A204.1 (cell line): Measurements from ENCODE around the gene MRPL14.
"Not testable (repeated sequence)": the region's sequence is repeated elsewhere in the genome, so short reads cannot be mapped to it uniquely, and the experiment has no call there.

ENCODE experiments used
- FAIRE-seq: peaks from 2 replicates; lab custom pipeline; 2012; peaks lifted over from hg19 to GRCh38; lab: Jason Lieb, UNC

The MRPL14 gene

GRCh38 chr6:44149369-44150012 is 22.2 kb upstream of the MRPL14 start:
- FAIRE-seq = no peak

DNA sequence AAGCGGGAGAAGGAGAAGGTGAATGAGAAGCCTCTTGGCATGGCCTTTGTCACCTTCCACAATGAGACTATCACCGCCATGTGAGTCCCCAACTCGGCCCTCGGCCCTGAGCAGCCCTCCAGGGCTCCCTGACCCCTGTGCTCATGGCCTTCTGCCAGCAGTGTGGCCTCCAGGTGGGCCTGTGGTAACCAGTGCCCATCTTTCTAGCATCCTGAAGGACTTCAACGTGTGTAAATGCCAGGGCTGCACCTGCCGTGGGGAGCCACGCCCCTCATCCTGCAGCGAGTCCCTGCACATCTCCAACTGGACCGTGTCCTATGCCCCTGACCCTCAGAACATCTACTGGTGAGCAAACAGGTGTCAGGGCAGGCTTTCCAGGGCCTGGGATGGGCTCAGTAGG is 21.1 kb upstream of the MRPL14 start:
- FAIRE-seq = no peak

DNA sequence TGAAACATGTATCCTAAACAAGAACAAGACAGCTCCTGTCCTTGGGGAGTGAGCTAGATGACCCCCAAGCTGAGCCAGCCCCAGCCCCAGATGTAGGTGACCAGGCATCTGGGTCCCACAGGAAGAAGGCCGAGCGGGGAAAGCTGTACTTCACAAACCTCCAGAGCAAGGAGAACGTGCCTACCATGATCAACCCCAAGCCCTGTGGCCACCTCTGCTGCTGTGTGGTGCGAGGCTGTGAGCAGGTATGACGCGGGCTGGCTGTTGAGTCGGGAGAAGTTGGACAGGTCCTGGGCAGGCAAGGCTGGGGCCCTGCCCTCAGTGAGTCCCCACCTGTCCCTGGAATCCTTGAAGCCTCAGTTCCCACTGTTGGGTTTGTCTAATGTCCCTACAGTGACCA is 20.0 kb upstream of the MRPL14 start:
- no peak for FAIRE-seq

DNA sequence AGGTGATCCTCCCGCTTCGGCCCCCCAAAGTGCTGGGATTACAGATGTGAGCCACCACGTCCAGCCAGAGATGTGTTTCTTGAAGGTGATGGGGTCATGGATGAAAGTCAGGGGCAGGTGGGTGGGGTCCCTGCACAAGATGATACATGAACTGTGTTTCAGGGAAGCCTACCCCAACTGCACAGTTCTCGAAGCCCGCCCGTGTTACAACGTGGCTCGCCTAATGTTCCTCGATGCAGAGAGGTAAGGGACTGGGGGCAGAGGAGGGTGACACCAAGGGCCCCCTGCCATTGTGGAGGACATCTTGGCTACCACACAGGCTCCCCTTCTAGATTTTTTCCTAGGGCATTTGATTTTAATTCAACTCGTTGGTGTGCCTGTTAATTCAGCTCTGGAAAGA is 19.4 kb upstream of the MRPL14 start:
- FAIRE-seq = no peak

GRCh38 chr6:44145839-44146238 is 18.6 kb upstream of the MRPL14 start:
- no peak for FAIRE-seq

GRCh38 chr6:44144536-44144935 is 17.3 kb upstream of the MRPL14 start:
- FAIRE-seq = not testable (repeated sequence)

DNA sequence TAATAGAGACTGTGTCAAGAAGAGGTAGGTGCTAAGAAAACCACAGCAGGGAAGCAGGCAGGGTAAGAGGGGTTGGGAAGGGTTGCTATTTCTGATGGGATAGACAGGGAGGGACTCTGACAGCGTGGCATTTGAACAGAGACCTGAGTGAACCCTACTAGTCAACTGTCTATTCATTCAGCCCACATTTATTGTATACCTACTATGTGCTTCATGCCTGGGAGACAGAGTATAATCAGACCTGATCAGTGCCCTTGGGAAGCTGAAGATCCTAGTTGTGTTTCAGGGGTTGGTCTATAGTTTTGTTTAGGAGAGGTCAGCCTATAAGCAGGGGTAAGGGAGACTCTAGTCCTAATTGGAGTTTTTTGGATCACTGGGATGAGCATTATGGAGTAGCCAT is 16.5 kb upstream of the MRPL14 start:
- no peak for FAIRE-seq

DNA sequence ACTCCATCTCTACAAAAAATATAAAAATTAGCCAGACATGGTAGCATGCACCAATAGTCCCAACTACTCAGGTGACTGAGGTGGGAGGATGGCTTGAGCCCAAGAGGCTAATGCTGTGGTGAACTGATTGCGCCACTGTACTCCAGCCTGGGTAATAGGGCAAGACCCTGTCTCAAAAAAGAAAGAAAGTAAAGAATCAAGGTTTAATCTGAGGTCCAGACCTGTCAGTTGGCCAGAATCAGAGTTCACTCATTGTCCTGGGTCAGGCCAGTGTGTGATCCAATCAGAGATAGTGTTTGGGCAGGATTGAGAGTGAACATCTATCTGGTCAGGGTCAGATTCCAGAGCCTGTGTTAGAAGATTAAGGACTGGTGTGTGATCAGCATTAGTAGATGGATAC is 15.6 kb upstream of the MRPL14 start:
- no peak for FAIRE-seq

DNA sequence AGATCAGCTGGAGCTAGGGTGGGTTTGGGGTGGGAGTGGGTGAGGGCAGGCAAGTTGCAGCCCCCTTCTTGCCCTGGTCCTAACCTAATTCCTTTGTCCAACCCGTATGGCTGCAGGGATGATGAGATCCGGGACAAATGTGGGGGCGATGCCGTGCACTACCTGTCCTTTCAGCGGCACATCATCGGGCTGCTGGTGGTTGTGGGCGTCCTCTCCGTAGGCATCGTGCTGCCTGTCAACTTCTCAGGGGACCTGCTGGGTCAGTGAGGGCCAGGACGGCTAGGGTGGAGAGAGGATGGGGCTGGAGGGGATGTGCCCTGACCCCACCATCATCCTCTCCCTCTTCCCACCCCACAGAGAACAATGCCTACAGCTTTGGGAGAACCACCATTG is 12.1 kb upstream of the MRPL14 start:
- no peak for FAIRE-seq

DNA sequence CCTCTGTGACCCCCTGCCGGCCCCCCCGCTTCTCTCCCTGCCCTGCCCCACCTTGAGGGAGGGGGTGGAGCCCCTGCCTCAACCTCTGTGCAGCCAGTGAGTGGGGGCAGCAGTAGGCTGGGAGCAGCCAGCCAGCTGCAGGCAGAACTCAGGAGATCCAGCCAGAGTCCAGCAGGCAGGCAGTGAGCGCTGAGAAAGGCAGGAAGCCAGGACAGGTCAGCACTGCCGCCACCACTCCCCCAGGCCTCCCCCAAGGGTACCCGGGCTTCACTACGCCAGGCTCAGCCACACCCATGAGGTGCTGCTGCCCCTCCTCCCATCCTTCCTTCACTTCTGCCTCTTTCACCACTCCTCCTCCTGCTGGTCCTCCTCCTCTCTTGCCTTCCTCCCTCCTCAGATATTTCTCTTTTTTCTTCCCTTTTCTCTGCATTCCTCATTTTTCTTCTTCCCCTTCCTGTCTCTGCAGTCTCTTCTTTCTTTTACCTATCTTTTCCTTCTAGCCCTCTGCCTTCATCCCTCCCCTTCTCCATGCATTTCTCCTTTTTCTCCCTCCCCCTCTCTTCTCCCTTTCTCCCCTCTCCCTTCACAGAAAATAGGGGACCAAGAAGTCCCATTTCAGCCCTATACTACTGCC is 11.6 kb upstream of the MRPL14 start:
- no peak for FAIRE-seq

DNA sequence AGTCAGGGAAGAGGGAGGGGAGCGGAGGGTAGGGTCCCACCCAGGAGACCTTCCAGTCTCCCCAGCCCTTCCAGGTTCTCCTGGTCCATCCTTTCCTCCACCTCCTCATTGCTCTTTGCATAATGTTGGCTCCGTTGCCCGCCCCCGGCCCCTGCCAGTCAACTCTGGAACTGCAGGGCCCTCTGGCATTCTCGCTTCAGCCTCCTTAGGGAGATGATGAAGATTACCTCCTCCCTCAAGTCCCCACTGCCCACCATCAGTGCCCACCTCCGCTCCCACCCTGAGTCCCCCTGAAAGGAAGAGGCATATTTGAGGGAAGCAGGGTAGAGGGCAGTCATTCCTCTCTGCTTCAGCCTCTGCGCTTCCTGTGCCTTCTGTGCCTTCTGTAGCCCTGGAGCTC is 8.6 kb upstream of the MRPL14 start:
- FAIRE-seq = no peak

GRCh38 chr6:44135173-44135758 is 8.0 kb upstream of the MRPL14 start:
- no peak for FAIRE-seq

- no peak for FAIRE-seq
Measured at GRCh38 chr6:44133981-44134711, 6.9 kb upstream of the MRPL14 start.

- FAIRE-seq = no peak
Measured at GRCh38 chr6:44133003-44133931, 6.0 kb upstream of the MRPL14 start.

DNA sequence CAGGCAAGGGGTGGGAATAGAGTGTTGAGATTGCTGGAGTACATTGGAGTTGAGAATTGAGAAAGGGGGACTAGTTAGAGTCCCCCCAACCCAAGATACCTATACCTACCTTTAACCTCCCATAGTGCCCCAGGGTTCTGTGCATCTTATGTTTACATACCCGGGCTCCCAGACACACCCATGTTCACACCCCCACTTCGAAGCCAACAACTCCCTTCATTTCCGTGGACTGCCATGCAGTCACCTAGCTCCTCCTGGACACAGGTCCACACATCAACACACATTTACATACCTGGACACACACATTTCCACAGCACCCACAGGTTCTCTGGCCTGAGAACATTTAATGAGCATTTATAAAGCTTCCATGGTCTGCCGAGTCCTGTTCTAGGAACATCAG is 5.2 kb upstream of the MRPL14 start:
- FAIRE-seq = no peak

DNA sequence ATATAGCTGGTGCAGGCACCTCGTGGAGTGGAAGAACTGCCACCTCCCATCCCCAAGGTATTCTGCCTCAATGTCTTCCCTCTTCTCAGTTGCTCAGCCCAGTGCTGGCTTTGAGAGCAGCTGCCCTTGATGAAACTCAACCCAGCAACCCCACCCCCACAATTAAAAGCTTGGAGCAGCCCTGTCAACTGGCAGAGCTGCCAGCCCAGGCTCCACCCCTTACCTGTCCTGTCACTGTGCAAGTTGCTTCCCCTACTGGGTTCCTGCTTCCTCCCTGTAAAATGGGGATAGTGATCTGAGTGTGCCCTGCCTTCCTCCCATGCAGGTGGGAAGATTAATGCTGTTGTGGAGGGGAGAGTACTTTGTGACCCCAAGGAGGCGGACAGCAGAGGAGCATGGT is 4.6 kb upstream of the MRPL14 start:
- FAIRE-seq = no peak

DNA sequence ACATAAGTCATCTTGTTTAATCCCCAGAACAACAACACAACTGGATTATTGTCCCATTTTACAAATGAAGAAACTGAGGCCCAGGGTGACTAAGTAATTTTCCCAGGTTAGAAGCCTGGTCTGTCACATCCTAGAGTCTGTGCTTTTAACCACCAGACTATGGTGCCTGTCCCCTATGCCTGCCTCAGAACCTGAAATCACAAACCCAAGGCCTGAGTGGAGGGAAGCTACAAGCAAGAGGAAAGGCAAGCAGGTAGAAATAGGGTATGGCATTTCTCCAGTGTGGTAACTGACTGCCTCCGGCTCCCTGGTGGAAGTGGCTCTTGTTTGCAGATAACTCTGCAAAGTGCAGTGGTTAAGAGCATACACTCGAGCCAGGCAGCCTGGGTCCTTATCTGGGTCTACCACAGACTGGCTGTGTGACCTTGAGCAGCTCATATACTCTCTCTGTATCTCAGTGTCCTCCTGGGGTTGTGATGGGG is 2.6 kb upstream of the MRPL14 start:
- FAIRE-seq = no peak

DNA sequence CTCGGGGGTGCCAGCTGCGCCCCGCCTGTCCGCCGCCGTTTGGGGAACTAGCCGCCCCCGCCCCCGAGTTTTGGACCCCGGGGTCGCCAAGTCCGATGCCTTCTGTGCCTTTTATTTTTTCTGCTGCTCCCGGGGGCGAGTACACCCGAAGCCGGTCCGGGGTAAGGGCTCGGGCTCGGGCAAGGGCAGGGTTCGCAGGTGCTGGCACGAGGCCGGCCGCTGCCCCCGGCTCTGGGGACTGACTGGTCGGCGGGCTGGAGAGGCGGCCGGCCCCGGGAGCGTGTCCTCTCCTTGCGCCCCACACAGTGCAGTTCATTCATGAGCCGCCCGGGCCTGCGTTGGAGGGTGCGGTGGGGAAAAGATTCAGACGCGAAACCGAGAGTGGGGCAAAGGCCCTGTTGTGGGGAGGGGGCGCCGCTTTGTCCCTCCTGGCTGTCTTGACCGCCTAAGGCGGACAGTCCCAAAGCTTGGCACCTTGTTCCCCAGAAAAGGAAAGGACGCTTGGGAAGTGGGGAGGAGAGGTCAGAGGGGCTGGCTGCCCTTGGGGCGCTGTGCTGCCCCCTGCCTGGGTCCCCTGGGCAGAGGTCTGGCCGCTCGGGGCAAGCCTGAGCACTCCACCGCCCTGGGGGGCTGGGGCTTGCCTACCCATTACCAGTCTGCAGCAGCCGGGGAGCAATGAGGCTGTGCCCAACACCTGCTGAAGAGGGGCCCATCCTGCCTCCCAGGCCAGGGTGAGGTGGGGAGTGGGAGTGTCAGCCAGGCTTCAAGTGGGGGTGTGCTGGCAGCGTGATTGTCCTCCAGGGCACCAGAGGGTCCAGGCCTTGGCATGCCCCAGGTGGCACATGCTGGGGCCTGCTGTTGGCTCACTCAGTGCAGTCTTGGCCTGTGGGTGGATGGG is 1.0 kb upstream of the MRPL14 start:
- FAIRE-seq = no peak

GRCh38 chr6:44126320-44127149 is 717 bp downstream of the MRPL14 start:
- FAIRE-seq = no peak

DNA sequence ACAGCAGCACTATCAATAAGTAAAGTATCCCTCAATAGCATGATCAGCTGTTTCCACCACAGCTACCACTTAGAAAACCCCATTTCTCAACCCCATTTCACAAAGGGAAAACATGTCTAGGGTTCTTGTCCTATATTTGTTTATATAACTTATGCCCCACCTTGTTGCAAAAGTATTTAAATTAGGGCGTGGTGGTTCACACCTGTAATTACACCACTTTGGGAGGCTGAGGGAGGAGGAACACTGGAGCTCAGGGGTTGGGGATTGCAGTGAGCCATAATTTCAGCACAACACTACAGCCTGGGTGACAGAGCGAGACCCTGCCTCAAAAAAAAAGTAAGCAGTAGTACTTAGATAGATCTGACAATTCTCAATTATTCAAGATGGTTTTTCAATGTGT is 3.7 kb downstream of the MRPL14 start:
- FAIRE-seq = no peak
